Neural progenitor cell (in vitro differentiated cells): ENCODE measurements around the gene VKORC1. TPM values are rescaled to one million over a fixed set of nuclear protein-coding genes. Genes with fewer than 3 reads are reported as not detected.
"Not testable (repeated sequence)": the region's sequence is repeated elsewhere in the genome, so short reads cannot be mapped to it uniquely, and the experiment has no call there.

Experiments
- DNase-seq: peaks from one replicate; pipeline ENCODE4 v3.0.0-alpha.2; 2016; ENCODE audit warnings: low spot score
- H2AFZ ChIP-seq: fragments of 200-600 bp; sonication (generic); replicated peaks from 2 replicates; pipeline ENCODE4 v1.6.1; 2016; ENCODE audit warnings: antibody characterized with exemption
- H3F3A ChIP-seq: fragments of 200-600 bp; sonication (generic); 2 replicates; pipeline ENCODE4 v1.6.1; 2016; ENCODE audit warnings: antibody characterized with exemption, low read depth
- H3K27ac ChIP-seq: fragments of 200-600 bp; sonication (generic); 2 replicates; pipeline ENCODE4 v1.5.1; 2016; ENCODE audit warnings: mild to moderate bottlenecking
- H3K27me3 ChIP-seq: fragments of 200-600 bp; sonication (generic); 2 replicates; pipeline ENCODE4 v1.6.1; 2016; ENCODE audit warnings: mild to moderate bottlenecking, moderate library complexity
- H3K36me3 ChIP-seq: fragments of 200-600 bp; sonication (generic); 2 replicates; pipeline ENCODE4 v1.5.1; 2016
- H3K4me1 ChIP-seq: fragments of 200-600 bp; sonication (generic); 2 replicates; pipeline ENCODE4 v1.6.1; 2016; ENCODE audit warnings: mixed run types
- H3K4me2 ChIP-seq: fragments of 200-600 bp; sonication (generic); 2 replicates; pipeline ENCODE4 v1.6.1; 2016
- H3K4me3 ChIP-seq: fragments of 200-600 bp; sonication (generic); 2 replicates; pipeline ENCODE4 v1.5.1; 2016
- H3K79me2 ChIP-seq: fragments of 200-600 bp; sonication (generic); 2 replicates; pipeline ENCODE4 v1.6.1; 2016; ENCODE audit warnings: low read depth
- H3K9ac ChIP-seq: fragments of 200-600 bp; sonication (generic); 2 replicates; pipeline ENCODE4 v1.6.1; 2016
- H3K9me3 ChIP-seq: fragments of 200-600 bp; sonication (generic); 2 replicates; pipeline ENCODE4 v1.5.1; 2016; ENCODE audit warnings: low read depth
- H4K20me1 ChIP-seq: fragments of 200-600 bp; sonication (generic); 2 replicates; pipeline ENCODE4 v1.6.1; 2016; ENCODE audit warnings: low read depth
- H3K27ac Mint-ChIP-seq: 3 replicates; pipeline ENCODE4 v1.8.0; 2021; ENCODE audit warnings: mixed read lengths
- H3K27me3 Mint-ChIP-seq: 2 replicates; pipeline ENCODE4 v1.8.0; 2022; ENCODE audit warnings: low read depth, mild to moderate bottlenecking, inconsistent platforms, moderate library complexity, mixed read lengths; ENCODE audit not compliant: insufficient read depth
- H3K36me3 Mint-ChIP-seq: 3 replicates; pipeline ENCODE4 v1.8.0; 2021; ENCODE audit warnings: mixed read lengths
- H3K4me1 Mint-ChIP-seq: 3 replicates; pipeline ENCODE4 v1.8.0; 2021; ENCODE audit warnings: mixed read lengths
- H3K4me3 Mint-ChIP-seq: 3 replicates; pipeline ENCODE4 v1.8.0; 2021; ENCODE audit warnings: mild to moderate bottlenecking, moderate library complexity, mixed read lengths
- H3K9me3 Mint-ChIP-seq: 3 replicates; pipeline ENCODE4 v1.8.0; 2020; ENCODE audit warnings: mixed read lengths
- EZH2 ChIP-seq: fragments of 200-600 bp; sonication (generic); IDR thresholded peaks from 2 replicates; pipeline ENCODE4 v1.6.1; 2017; ENCODE audit warnings: antibody characterized with exemption, mild to moderate bottlenecking, moderate library complexity
- EZH2phosphoT487 ChIP-seq: fragments of 200-600 bp; sonication (generic); IDR thresholded peaks from 2 replicates; pipeline ENCODE4 v1.6.1; 2017; ENCODE audit warnings: antibody characterized with exemption
- total RNA-seq: library from RNA; depleted of rRNA; stranded (reverse); fragments of >200 nt; gene quantifications from 2 replicates; pipeline ENCODE4 v1.2.3, GENCODE V29; 2015; ENCODE audit warnings: low replicate concordance
- TF ChIP-seq, protein P1 (sequence below): fragments of 200-600 bp; sonication (generic); IDR thresholded peaks from 2 replicates; pipeline ENCODE4 v1.5.1; 2017; ENCODE audit warnings: antibody characterized with exemption, mild to moderate bottlenecking

Gene VKORC1
- total RNA-seq, 1 donor from 2014 or later: 95.9 TPM

- H3K4me2 ChIP-seq: no peak overlapping the region
- H3K4me1 ChIP-seq: peaks cover 5% of the 10 kb centered on the region
- Mint-ChIP-seq H3K4me1 (peaks cover 12% of the 10 kb centered on the region), H3K36me3 (peaks cover 9% of the 10 kb centered on the region), H3K9me3 (no peaks in the 10 kb centered on the region), H3K27ac (no peak overlapping the region), H3K27me3 (peaks cover 6% of the 10 kb centered on the region), H3K4me3 (no peak overlapping the region)
- no peaks in the 10 kb centered on the region for H3K36me3 ChIP-seq
- H3K4me3 ChIP-seq: no peak overlapping the region
- H3K79me2 ChIP-seq: peaks cover 3% of the 10 kb centered on the region
- peaks cover 13% of the 10 kb centered on the region for H3F3A ChIP-seq
- H4K20me1 ChIP-seq: no peaks in the 10 kb centered on the region
- peak overlapping the region; percentile 63 for H2AFZ ChIP-seq
- peak; percentile 75 for DNase-seq
- TF ChIP-seq EZH2phosphoT487 (no peak), EZH2 (no peak)
- TF ChIP-seq, protein P1, sequence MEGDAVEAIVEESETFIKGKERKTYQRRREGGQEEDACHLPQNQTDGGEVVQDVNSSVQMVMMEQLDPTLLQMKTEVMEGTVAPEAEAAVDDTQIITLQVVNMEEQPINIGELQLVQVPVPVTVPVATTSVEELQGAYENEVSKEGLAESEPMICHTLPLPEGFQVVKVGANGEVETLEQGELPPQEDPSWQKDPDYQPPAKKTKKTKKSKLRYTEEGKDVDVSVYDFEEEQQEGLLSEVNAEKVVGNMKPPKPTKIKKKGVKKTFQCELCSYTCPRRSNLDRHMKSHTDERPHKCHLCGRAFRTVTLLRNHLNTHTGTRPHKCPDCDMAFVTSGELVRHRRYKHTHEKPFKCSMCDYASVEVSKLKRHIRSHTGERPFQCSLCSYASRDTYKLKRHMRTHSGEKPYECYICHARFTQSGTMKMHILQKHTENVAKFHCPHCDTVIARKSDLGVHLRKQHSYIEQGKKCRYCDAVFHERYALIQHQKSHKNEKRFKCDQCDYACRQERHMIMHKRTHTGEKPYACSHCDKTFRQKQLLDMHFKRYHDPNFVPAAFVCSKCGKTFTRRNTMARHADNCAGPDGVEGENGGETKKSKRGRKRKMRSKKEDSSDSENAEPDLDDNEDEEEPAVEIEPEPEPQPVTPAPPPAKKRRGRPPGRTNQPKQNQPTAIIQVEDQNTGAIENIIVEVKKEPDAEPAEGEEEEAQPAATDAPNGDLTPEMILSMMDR: peak; percentile 64
- H3K9ac ChIP-seq: no peak overlapping the region
- H3K27me3 ChIP-seq: no peaks in the 10 kb centered on the region
- H3K27ac ChIP-seq: no peak overlapping the region
- H3K9me3 ChIP-seq: no peaks in the 10 kb centered on the region
Observed at GRCh38 chr16:31105677-31106213, 11.1 kb upstream of the VKORC1 start.

GRCh38 chr16:31100876-31101641, 6.5 kb upstream of the VKORC1 start:
- not testable (repeated sequence) for H3K27me3 ChIP-seq, H3K9ac ChIP-seq, H4K20me1 ChIP-seq, DNase-seq, H3K4me3 Mint-ChIP-seq, H3K79me2 ChIP-seq, H3K9me3 ChIP-seq, H3K27ac Mint-ChIP-seq, H3K9me3 Mint-ChIP-seq, H3K4me1 ChIP-seq, H3K27ac ChIP-seq, H3K4me1 Mint-ChIP-seq, H3F3A ChIP-seq, H3K36me3 Mint-ChIP-seq, H3K4me3 ChIP-seq, H3K4me2 ChIP-seq, H3K27me3 Mint-ChIP-seq, H2AFZ ChIP-seq, H3K36me3 ChIP-seq

DNA sequence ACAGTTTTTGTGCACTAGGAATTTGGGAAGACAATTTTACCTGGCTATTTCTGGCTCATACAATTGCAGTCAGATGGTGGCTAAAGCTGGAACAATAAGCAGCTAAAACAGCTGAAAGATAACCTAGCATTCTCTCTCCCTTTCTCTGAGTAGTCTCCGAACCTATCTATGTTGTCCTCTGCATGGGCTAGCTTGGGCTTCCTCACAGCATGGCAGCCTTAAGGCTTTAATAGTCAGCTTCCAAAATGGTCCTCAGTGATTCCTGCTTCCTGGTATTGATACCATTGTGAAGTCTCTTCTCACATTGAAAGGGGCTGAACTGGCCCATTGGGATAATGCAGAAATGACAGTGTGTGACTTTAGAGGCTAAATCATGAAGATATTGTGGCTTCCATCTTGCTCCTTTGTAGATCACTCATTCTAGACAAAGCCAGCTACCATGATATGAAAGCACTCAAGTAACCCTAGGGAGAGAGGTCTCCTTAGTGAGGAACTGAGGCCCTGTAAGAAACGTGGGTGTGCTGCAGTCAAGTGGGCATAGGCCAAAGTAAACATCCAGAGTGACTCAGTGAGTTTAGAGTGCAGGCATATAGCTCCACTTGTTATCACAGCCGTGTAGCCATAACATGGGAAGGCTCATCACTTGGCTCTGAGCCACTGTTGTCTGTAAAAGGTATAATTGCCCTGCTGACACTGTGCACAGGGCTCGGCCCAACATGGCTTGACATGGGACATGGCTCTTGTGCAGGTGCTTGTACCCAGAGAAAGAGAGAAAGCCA, 5.5 kb upstream of the VKORC1 start:
- no peaks in the 10 kb centered on the region for H3K4me1 Mint-ChIP-seq
- H3K36me3 Mint-ChIP-seq: no peaks in the 10 kb centered on the region
- H3K4me3 Mint-ChIP-seq: peak overlapping the region; percentile 49
- Histone ChIP-seq H3K4me3 (no peak overlapping the region), H3F3A (peaks cover 11% of the 10 kb centered on the region), H3K36me3 (no peaks in the 10 kb centered on the region), H3K9me3 (no peaks in the 10 kb centered on the region), H3K4me1 (no peaks in the 10 kb centered on the region), H3K4me2 (no peak overlapping the region), H3K9ac (no peak overlapping the region), H3K79me2 (no peaks in the 10 kb centered on the region), H3K27me3 (no peaks in the 10 kb centered on the region), H3K27ac (no peak overlapping the region), H4K20me1 (no peaks in the 10 kb centered on the region), H2AFZ (no peak overlapping the region)
- H3K9me3 Mint-ChIP-seq: peaks cover 8% of the 10 kb centered on the region
- TF ChIP-seq, protein P1: no peak
- TF ChIP-seq EZH2: no peak
- no peak for TF ChIP-seq EZH2phosphoT487
- peaks cover 10% of the 10 kb centered on the region for H3K27me3 Mint-ChIP-seq
- DNase-seq: no peak
- H3K27ac Mint-ChIP-seq: no peak overlapping the region
